GM20000 (cell line): Measurements from ENCODE around the gene OTOS.

Source experiments
- DNase-seq: peaks from one replicate; pipeline ENCODE4 v3.0.0; 2012; ENCODE audit warnings: low spot score
- CTCF ChIP-seq: IDR thresholded peaks from 2 replicates; pipeline ENCODE4 v1.5.1; 2012; ENCODE audit warnings: mild to moderate bottlenecking, control low read depth; ENCODE audit errors: extremely low read depth, missing control alignments

Gene OTOS

GRCh38 chr2:240140511-240140910 lies at the start of gene OTOS:
TSS of gene OTOS (minus strand) at chr2:240140658. CDS start at chr2:240140326, 332 bp downstream.
- TF ChIP-seq CTCF = no peak

GRCh38 chr2:240189686-240190085 lies 49.2 kb upstream of the OTOS start:
- DNase-seq = no peak
- no peak for TF ChIP-seq CTCF

More at GRCh38 chr2:240140511-240140910, at the start of gene OTOS:
- DNase-seq = no peak

- DNase-seq = no peak
- TF ChIP-seq CTCF = no peak
These were observed 47.6 kb upstream of the OTOS start for GRCh38 chr2:240187989-240188590.

- no peak for TF ChIP-seq CTCF
- DNase-seq = no peak
These were observed 45.8 kb upstream of the OTOS start for GRCh38 chr2:240186191-240186725.

GRCh38 chr2:240184656-240185055 lies 44.2 kb upstream of the OTOS start:
- DNase-seq = no peak
- TF ChIP-seq CTCF = no peak

GRCh38 chr2:240183875-240184590 lies 43.6 kb upstream of the OTOS start:
- no peak for TF ChIP-seq CTCF
- DNase-seq = no peak
